Measurements from ENCODE around the gene PAK5.

Gene PAK5

DNA sequence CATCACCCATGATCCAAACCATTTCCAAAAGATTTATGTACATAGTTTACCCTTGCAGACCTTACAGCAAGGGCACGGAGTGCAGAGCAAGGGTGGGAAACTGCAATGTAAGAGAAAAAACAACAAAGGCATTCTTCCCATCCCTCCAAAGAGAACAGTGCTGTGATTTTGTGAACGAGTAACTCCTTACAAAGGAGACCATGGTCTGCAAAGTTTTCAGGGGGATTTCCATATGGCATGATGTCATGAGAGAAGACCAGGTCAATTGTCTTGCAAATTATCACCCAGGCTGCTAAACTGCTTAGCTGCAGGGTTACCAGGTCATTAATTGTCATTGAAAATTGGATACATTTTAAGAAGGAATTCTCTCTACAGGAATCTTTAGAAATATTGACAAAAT is 266.2 kb downstream of the PAK5 start:
- DNase-seq, result no peak

DNA sequence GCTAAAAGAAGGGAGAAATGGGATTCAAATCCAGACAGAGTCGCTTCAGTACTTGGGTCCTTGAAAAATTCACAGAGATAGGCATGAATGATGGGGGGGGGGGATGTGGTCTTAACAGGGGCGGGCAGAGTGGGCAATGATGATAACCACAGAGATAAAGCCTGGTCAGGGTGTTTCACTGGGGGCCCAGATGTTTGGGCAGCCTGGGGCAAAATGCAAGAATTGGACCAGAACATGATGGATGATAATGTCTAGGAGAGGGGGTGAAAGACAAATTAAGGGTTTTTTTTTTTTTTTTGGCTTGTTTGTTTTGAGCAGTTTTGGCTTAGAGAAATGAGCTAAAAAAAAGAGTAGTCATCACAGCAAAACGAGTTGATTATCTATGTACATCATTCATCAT is 267.1 kb downstream of the PAK5 start:
- DNase-seq, result no peak

- DNase-seq, result no peak
These were observed 268.3 kb downstream of the PAK5 start for GRCh38 chr20:9570612-9571011.

- DNase-seq, result no peak
These were observed 271.9 kb downstream of the PAK5 start for GRCh38 chr20:9566977-9567376.

DNA sequence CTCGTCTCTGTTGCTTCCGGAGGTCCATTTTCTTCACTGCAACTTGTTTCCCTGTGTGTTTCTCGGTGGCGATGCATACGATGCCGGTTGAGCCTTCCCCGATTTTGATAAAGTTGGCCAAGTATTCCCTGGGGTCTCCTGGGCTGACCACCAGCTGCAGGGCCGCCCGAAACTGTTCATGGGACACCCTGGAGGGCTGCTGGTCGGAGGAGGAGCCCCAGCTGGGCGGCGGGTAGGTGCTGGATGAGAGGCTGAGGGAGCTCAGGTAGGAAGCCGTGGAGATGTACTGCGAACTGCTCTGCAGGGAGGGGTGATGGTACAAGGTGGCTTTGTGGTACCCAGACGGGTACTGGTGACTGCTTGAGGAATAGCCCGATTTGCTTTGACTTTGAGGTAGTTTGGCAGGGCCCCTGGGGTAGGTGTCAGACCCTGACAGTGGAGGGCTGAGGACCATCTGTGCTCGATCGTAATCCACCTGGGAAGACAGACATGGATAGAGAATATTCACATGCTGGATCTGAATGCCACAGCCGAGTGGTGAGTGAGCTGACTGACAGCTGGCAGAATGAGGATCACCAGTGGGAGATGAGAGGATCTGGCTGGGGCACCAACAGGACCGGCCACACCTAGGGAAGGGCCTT is 272.8 kb downstream of the PAK5 start:
- DNase-seq, result no peak

GRCh38 chr20:9557411-9557810 is 281.5 kb downstream of the PAK5 start:
- no peak for DNase-seq

GRCh38 chr20:9555781-9556180 is 283.1 kb downstream of the PAK5 start:
- DNase-seq, result no peak

GRCh38 chr20:9551808-9552550 is 286.9 kb downstream of the PAK5 start:
- DNase-seq, result no peak

- no peak for DNase-seq
These were observed 288.0 kb downstream of the PAK5 start for GRCh38 chr20:9550871-9551270.

- no peak for DNase-seq
These were observed 288.6 kb downstream of the PAK5 start for GRCh38 chr20:9550283-9550682.

GRCh38 chr20:9543214-9543613 is 295.7 kb downstream of the PAK5 start:
- DNase-seq, result no peak

DNA sequence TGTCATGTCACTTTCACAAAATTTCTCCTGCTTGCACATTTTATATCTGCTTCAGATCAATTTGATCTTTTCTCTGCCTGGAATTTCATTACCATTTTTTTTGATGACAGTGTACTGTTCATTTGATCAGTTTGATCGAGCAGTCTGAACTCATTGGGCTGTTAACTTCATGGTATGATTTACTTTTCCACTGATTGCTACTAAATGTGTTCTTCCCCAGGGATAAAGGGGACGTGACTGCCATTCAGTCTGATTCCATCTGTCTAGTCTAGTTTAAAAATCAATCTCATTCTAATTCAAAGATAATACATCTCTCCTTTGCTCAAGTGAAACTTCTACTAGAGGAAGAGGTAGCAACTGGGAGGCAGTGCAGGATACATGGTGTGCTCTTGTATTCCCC is 303.4 kb downstream of the PAK5 start:
- no peak for DNase-seq

GRCh38 chr20:9534025-9534424 is 304.9 kb downstream of the PAK5 start:
- DNase-seq, result no peak

DNA sequence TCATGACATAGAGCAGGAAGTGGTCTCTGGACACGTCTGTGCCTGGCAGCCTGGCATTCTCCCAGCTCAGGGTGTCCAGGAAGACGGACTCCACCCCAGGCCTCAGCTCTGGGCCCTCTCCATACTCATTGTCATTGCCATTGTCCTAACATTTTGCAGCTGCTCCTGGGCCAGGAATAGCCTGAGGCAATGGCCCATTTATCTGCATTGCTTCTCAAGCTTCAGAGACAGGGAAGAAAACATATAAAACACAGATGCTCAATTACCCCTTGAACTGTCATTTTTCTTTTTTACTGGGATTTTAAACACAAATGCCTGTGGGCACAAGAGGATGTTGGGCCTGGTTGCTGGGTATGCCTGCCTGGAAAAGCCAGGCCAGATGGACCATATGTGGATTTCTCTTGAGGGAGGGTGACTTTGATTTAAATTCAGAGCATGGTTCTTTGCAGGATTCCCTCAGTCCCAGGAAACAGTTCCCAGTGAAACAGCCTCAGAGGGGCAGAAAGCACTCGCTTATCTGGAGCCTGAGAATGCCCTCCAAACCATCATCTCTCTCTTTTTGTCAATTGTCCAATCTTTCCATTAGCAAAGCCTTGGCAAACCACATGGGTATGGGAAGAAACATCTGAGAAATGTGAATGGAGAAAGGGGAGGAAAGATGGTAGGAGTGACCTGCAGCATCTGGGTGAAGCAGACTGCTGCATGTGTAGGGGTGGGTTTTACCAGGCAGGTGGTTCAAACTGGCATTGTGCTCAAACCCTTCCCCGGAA is 306.6 kb downstream of the PAK5 start:
- no peak for DNase-seq

DNA sequence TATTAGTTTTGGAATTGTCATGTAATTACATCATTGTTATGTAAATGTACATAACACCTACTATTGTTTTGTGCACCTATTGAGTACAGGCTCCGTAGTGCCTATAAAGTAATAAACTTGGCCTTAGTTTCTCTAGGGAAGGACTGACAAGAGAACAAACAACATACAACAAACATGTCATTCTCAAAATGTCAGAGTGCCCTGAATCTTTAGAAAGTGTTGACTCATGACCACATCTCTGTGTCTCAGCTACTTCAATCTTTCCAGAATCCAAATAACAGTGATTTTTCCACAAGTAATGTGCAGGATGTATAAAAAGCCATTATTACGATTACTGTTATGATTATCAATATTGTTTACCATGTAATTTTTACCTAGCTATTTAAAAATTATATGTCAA is 307.3 kb downstream of the PAK5 start:
- no peak for DNase-seq

DNA sequence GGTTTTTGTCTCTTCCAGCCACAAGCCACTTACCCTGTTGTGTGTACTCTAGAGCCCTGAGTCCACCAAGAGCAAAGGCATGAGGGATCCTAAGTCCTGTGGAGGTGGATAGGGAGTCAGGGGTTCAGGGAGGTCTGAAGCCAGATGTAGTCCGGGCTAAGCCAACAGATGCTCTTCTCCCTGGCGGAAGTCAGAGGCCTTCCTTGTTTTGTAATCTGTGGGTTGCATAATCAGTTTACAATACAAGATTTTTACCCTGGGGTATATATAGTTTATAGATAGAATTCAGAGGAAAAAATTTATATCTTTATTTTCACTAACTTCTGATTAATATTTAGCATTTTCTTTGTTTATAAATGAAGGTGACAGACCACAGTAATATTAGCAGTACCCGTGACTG is 315.2 kb downstream of the PAK5 start:
- no peak for DNase-seq

- DNase-seq, result no peak
These were observed 318.8 kb downstream of the PAK5 start for GRCh38 chr20:9520086-9520485.

DNA sequence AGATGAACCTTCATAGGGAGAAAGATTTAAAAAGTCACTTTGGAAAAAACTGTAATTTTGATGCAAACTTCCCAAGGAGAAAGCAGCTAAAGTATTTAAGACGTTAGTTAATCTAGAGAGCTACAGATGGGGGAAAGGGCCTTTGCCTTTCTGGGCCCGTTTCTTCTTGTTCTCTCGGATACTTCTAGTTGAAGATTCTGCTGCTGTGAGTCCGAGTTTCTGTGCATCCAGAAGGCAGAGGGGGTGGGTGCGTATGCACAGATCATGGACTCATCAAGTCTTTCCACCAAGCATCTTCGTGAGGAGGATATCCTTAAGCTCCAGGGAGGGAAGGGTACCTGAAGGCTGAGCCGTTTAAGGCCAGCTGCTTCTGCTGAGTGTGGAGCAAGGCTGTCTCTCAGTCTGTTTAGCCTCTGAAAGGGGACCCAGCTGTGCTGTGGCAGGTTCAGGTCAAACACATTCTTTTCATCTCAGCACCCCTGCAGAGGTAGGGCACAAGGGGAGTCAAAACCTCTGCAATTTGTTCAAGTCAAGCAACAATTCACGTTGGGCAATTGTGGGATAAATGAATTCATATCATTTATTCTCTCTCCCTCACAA is 320.2 kb downstream of the PAK5 start:
- DNase-seq, result no peak

- DNase-seq, result no peak
These were observed 321.3 kb downstream of the PAK5 start for GRCh38 chr20:9517297-9518162.

DNA sequence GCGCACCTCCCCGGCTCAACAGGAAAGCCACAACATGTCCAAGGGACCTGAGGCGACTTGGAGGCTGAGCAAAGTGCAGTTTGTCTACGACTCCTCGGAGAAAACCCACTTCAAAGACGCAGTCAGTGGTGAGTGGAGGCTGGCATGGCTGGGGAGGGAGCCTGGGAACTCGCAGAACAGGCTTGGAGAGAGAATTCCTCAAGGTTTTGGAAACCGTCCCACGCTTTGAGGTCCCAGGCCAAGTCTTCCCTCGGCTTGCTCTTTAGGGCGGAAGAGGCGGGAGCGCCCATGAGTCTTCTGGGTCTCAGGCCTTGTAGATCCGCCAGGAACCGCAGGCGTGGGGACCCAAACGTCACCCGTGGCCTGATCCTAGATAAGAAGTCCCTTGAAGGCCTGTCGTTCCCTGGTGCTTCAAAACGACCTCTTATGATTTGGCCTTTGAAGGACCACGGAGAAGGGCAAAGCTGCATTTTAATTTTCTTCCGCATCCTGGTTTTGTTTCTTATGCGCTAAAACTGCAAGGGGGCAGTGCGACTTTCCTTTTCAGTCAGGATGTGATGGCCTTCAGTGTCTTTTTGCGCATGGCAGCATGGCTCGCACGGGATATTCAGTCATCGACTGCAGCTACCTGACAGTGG is 322.5 kb downstream of the PAK5 start:
- DNase-seq, result no peak

- no peak for DNase-seq
These were observed 323.1 kb downstream of the PAK5 start for GRCh38 chr20:9515741-9516233.

DNA sequence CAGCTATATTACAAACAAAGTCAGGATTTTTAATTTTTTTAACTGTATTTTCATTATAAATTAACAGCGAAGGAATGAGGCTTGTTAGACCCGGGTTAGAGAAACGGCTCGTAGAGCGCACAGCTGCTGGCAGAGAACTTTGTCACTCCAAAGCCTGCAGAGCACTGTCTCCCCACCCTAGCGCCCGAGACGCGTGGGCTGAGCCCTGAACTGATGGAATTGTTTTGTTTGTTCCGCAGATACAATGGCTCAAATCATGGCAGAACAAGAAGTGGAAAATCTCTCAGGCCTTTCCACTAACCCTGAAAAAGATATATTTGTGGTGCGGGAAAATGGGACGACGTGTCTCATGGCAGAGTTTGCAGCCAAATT is 323.7 kb downstream of the PAK5 start:
- no peak for DNase-seq
